Loucy (cell line): ENCODE data around the gene ASH1L.

Source experiments
- H2AFZ ChIP-seq: fragments of 200-600 bp; sonication (generic); 2 replicates; pipeline ENCODE4 v1.6.0; 2016; ENCODE audit warnings: antibody characterized with exemption, mild to moderate bottlenecking, low read length, moderate library complexity
- H3F3A ChIP-seq: fragments of 200-600 bp; 2 replicates; pipeline ENCODE4 v1.6.0; 2016; ENCODE audit warnings: antibody characterized with exemption, low read depth, mild to moderate bottlenecking
- H3K27me3 ChIP-seq: fragments of 200-600 bp; sonication (generic); 2 replicates; pipeline ENCODE4 v1.6.1; 2014; ENCODE audit warnings: low read length, mild to moderate bottlenecking; ENCODE audit not compliant: insufficient read depth, poor library complexity, severe bottlenecking
- H3K36me3 ChIP-seq: fragments of 200-600 bp; sonication (generic); 2 replicates; pipeline ENCODE4 v1.6.1; 2016; ENCODE audit warnings: low read length; ENCODE audit not compliant: insufficient read depth
- H3K4me1 ChIP-seq: fragments of 200-600 bp; sonication (generic); 2 replicates; pipeline ENCODE4 v1.5.1; 2014; ENCODE audit warnings: low read length, mild to moderate bottlenecking; ENCODE audit not compliant: insufficient read depth, poor library complexity, severe bottlenecking
- H3K4me2 ChIP-seq: fragments of 200-600 bp; sonication (generic); 2 replicates; pipeline ENCODE4 v1.6.0; 2014; ENCODE audit warnings: antibody characterized with exemption, low read length, low read depth, mild to moderate bottlenecking; ENCODE audit not compliant: poor library complexity, severe bottlenecking
- H3K4me3 ChIP-seq: fragments of 200-600 bp; sonication (generic); 2 replicates; pipeline ENCODE4 v1.5.1; 2014; ENCODE audit warnings: low read length, mild to moderate bottlenecking, mixed read lengths; ENCODE audit not compliant: poor library complexity, severe bottlenecking
- H3K79me2 ChIP-seq: fragments of 200-600 bp; sonication (generic); 2 replicates; pipeline ENCODE4 v1.6.1; 2014; ENCODE audit warnings: low read length; ENCODE audit not compliant: insufficient read depth
- H3K9ac ChIP-seq: fragments of 200-600 bp; sonication (generic); 2 replicates; pipeline ENCODE4 v1.6.0; 2014; ENCODE audit warnings: mild to moderate bottlenecking, low read depth, low read length, moderate library complexity; ENCODE audit not compliant: poor library complexity, severe bottlenecking
- H3K9me2 ChIP-seq: fragments of 200-600 bp; sonication (generic); replicated peaks from 2 replicates; pipeline ENCODE4 v1.6.1; 2016; ENCODE audit warnings: low read depth, low read length, mixed read lengths
- H3K9me3 ChIP-seq: fragments of 200-600 bp; sonication (generic); 2 replicates; pipeline ENCODE4 v1.6.1; 2014; ENCODE audit warnings: mild to moderate bottlenecking, antibody characterized with exemption, low read length, low read depth; ENCODE audit not compliant: insufficient read depth
- H4K20me1 ChIP-seq: fragments of 200-600 bp; sonication (generic); 2 replicates; pipeline ENCODE4 v1.6.0; 2014; ENCODE audit warnings: antibody characterized with exemption, low read length, mild to moderate bottlenecking; ENCODE audit not compliant: insufficient read depth, poor library complexity, severe bottlenecking
- EZH2phosphoT487 ChIP-seq: fragments of 200-600 bp; IDR thresholded peaks from 2 replicates; pipeline ENCODE4 v1.6.1; 2018; ENCODE audit warnings: antibody characterized with exemption, mild to moderate bottlenecking, moderate library complexity, borderline replicate concordance
- TF ChIP-seq, protein P1 (sequence below): fragments of 200-600 bp; sonication (generic); conservative IDR thresholded peaks from 2 replicates; pipeline ENCODE4 v1.5.1; 2014; ENCODE audit warnings: mild to moderate bottlenecking, antibody characterized with exemption, low read length

Gene ASH1L

DNA sequence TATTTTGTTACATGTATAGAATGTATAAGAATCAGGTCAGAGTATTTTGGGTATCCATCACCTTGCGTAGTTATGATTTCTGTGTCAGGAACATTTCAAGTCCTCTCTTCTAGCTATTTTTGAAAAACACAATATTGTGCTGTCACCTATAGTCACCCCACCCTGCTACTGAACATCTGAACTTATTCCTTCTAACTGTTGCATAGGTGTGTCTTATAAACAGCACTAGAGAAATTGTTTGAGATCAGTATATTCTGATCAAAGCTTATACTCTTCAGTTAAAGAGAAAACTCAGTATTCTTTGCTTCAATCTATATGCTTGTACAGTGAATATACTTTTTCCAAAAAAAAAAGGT, 96.0 kb downstream of the ASH1L start:
- no peaks in the 10 kb centered on the region for H3K9me2 ChIP-seq
- peaks cover 16% of the 10 kb centered on the region; the same call in 1 of the 2 replicates for H3K79me2 ChIP-seq
- no peak overlapping the region for H3K4me3 ChIP-seq
- peaks cover 15% of the 10 kb centered on the region; the same call in 1 of the 2 replicates for H3K36me3 ChIP-seq
- H2AFZ ChIP-seq = no peak overlapping the region
- H3K9me3 ChIP-seq = peaks cover 7% of the 10 kb centered on the region; the same call in 1 of the 2 replicates
- TF ChIP-seq, protein P1, sequence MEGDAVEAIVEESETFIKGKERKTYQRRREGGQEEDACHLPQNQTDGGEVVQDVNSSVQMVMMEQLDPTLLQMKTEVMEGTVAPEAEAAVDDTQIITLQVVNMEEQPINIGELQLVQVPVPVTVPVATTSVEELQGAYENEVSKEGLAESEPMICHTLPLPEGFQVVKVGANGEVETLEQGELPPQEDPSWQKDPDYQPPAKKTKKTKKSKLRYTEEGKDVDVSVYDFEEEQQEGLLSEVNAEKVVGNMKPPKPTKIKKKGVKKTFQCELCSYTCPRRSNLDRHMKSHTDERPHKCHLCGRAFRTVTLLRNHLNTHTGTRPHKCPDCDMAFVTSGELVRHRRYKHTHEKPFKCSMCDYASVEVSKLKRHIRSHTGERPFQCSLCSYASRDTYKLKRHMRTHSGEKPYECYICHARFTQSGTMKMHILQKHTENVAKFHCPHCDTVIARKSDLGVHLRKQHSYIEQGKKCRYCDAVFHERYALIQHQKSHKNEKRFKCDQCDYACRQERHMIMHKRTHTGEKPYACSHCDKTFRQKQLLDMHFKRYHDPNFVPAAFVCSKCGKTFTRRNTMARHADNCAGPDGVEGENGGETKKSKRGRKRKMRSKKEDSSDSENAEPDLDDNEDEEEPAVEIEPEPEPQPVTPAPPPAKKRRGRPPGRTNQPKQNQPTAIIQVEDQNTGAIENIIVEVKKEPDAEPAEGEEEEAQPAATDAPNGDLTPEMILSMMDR = no peak
- no peak for TF ChIP-seq EZH2phosphoT487
- no peaks in the 10 kb centered on the region for H4K20me1 ChIP-seq
- no peaks in the 10 kb centered on the region for H3K27me3 ChIP-seq
- no peak overlapping the region for H3K9ac ChIP-seq
- H3K4me2 ChIP-seq = peak overlapping the region; percentile 26
- no peaks in the 10 kb centered on the region for H3F3A ChIP-seq
- peaks cover 10% of the 10 kb centered on the region for H3K4me1 ChIP-seq

DNA sequence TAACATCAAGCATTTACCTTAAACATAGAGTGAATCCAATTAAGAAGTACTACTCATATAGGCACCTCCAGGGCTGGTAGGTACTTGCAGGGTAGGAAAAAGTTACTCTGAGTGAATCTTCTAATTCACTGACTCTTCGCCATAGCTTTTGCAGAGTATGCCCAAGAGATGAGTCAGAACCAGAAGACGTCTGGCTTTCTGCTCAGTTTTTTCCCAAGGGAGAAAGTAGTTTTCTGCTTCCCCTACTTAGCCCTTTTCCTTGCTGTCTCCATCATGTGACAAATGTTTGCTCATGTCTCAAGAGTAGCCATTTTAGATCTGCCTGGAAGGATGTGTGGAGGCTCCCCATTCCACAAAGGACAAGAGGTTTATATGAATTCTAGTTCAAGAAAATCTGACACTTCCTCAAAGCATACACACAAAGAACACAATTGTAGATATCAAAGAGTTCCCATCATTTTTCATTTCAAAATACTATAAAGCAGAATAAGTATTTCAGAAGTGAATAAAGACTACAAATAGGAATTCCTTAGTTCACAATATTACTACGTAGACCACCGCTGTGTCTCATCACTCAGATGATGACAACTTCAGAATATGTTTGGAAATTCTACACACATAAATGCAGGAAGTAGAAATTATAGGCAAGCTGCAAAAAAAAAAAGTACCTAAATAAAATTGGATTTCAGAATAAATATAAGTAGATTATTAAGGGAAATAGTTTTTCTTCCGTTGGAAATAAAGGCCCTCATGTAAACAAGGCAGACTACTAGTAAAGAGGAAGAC, 98.5 kb downstream of the ASH1L start:
- Histone ChIP-seq H3K79me2 (peaks cover 5% of the 10 kb centered on the region; the same call in 1 of the 2 replicates), H2AFZ (no peak overlapping the region), H3K4me1 (peaks cover 10% of the 10 kb centered on the region), H3K36me3 (peaks cover 18% of the 10 kb centered on the region; the same call in 1 of the 2 replicates), H3K4me3 (no peak overlapping the region), H3K9me2 (no peaks in the 10 kb centered on the region), H4K20me1 (no peaks in the 10 kb centered on the region), H3K27me3 (no peaks in the 10 kb centered on the region), H3F3A (no peaks in the 10 kb centered on the region), H3K4me2 (no peak overlapping the region), H3K9ac (no peak overlapping the region), H3K9me3 (no peaks in the 10 kb centered on the region)
- TF ChIP-seq, protein P1 = no peak
- no peak for TF ChIP-seq EZH2phosphoT487

DNA sequence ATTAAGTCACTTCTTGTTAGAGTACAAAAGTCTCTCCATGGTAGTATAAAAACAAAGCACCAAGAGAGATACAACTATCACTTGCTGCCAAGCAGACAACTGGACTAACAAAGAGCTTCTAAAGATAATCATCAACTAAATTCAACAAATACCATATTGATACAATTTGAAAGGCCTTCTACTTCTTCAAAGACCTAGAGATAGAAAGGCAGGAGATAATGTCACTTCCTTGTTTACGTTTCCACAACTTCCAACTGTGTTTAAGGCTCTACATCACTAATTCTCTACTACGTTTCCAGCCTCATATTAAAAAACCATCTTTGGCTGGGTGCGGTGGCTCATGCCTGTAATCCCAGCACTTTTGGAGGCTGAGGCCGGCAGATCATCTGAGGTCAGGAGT, 104.5 kb downstream of the ASH1L start:
- Histone ChIP-seq H3K27me3 (no peaks in the 10 kb centered on the region), H3F3A (no peaks in the 10 kb centered on the region), H3K4me2 (no peak overlapping the region), H2AFZ (no peak overlapping the region), H3K79me2 (no peaks in the 10 kb centered on the region), H3K9me3 (no peaks in the 10 kb centered on the region), H3K4me1 (no peaks in the 10 kb centered on the region), H3K9ac (no peak overlapping the region), H3K36me3 (peaks cover 32% of the 10 kb centered on the region; the same call in 1 of the 2 replicates), H3K4me3 (no peak overlapping the region), H3K9me2 (no peaks in the 10 kb centered on the region), H4K20me1 (no peaks in the 10 kb centered on the region)
- TF ChIP-seq EZH2phosphoT487 = no peak
- TF ChIP-seq, protein P1 = no peak
